Measurements from ENCODE around the gene ARL4C. TPM values are rescaled to one million over a fixed set of nuclear protein-coding genes. Genes with fewer than 3 reads are reported as not detected.

Gene ARL4C
- total and polyA plus RNA-seq, 2 of the 8 experiments (the other 6 are each of a cell fraction or from before 2014, with no cell fraction given), result 7.0 to 16.9 TPM

DNA sequence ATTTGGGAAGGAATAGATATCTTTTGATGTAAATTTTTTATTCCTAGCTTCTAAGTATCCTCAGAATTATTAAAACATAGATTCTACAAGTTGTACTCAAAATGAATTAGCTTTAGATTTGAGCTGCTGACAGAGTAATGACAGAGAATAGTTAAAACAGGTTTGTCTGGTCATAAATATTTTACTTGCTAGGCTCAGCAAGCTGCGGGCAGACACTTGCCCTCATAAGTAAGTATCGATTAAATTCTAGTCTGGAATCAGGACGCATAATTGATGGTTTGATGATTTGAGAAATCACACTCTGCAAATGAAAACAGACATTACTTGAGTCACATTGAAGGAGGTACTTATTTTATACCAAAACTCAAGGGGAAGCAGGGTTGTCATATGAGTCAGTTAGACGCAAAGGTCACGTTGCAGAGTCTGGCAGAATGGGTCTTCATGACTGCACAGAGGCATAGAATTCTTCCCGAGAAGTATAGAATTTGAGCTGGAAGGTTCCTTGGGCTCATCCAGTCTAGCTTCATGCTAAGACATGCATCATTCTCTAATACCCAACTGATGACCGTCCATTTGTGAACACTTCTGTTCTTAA, 27.5 kb downstream of the ARL4C start:
- no peak overlapping the region for H2BK15ac ChIP-seq (ENCODE audit: low read length)
- no peaks in the 10 kb centered on the region for H3K79me1 ChIP-seq (ENCODE audit: low read depth, low read length)
- H3K18ac ChIP-seq (ENCODE audit: extremely low read depth, low read length), result no peak overlapping the region
- H4K5ac ChIP-seq (ENCODE audit: insufficient read length, low read depth, low read length), result no peak overlapping the region
- POLR2A ChIA-PET (ENCODE audit: partially characterized antibody), result no interaction called here
- H3K4me1 ChIP-seq (replicated peaks in 1 of 4; ENCODE audit: control insufficient read depth in 3 of 4, insufficient read depth in 4 of 4, low read length in 3 of 4), result no peaks in the 10 kb centered on the region
- no peak overlapping the region for H2BK12ac ChIP-seq (ENCODE audit: low read depth, low read length)
- no peak overlapping the region for H3K4me3 ChIP-seq (ENCODE audit: extremely low read depth in 1 of 4, insufficient read depth in 2 of 4, low read depth in 3 of 4, low read length in 4 of 4)
- H4K20me1 ChIP-seq (replicated peaks in 1 of 2; ENCODE audit: control insufficient read depth in 1 of 2, insufficient read depth in 2 of 2, low read length in 2 of 2), result no peaks in the 10 kb centered on the region
- no peak overlapping the region for H3K27ac ChIP-seq (ENCODE audit: low read depth, low read length)
- 95% methylated on average over 7 of the region's 7 CpGs; no CpG with 5 or more reads in 1 of the 2 experiments for WGBS, 2 experiments (ENCODE audit: extremely low coverage in 1 of 2, insufficient coverage in 1 of 2, insufficient read length in 1 of 2, insufficient replicate concordance in 2 of 2, low coverage in 1 of 2, low lambda C conversion rate in 2 of 2, missing lambda C conversion rate in 1 of 2)
- H3K36me3 ChIP-seq (ENCODE audit: control insufficient read depth in 2 of 4, insufficient read depth in 4 of 4, low read length in 3 of 4), result no peaks in the 10 kb centered on the region
- no peak overlapping the region for H3K4me2 ChIP-seq (ENCODE audit: insufficient read depth in 1 of 2, low read depth in 2 of 2, low read length in 2 of 2)
- H2AK5ac ChIP-seq (ENCODE audit: low read depth, low read length), result no peak overlapping the region
- no peak overlapping the region for H4K91ac ChIP-seq (replicated peaks; ENCODE audit: insufficient read length, low read length)
- no peak overlapping the region for H2BK5ac ChIP-seq (ENCODE audit: low read depth, low read length)
- no peaks in the 10 kb centered on the region for H3K79me2 ChIP-seq (ENCODE audit: control insufficient read depth in 1 of 2, insufficient read depth in 2 of 2, low read length in 2 of 2)
- H3K27me3 ChIP-seq (replicated peaks in 1 of 4; ENCODE audit: control insufficient read depth in 3 of 4, extremely low read depth in 1 of 4, insufficient read depth in 3 of 4, low read length in 3 of 4), result no peaks in the 10 kb centered on the region
- H3K23me2 ChIP-seq (ENCODE audit: low read depth, low read length), result no peaks in the 10 kb centered on the region
- no peak overlapping the region for H3K9ac ChIP-seq (replicated peaks in 1 of 4; ENCODE audit: extremely low read depth in 1 of 4, low read depth in 3 of 4, low read length in 3 of 4)
- CTCF ChIA-PET (ENCODE audit: partially characterized antibody), result no interaction called here
- H2BK120ac ChIP-seq (replicated peaks; ENCODE audit: low read depth, low read length), result no peak overlapping the region
- no peak overlapping the region for H3K23ac ChIP-seq (ENCODE audit: insufficient read length)
- H3K9me3 ChIP-seq (ENCODE audit: insufficient read depth in 2 of 2, low read depth in 1 of 2, low read length in 1 of 2), result no peaks in the 10 kb centered on the region; a peak in 1 of 4 replicates
- H3K14ac ChIP-seq (ENCODE audit: insufficient read length), result no peak overlapping the region
- no peak overlapping the region for H3K56ac ChIP-seq (replicated peaks; ENCODE audit: insufficient read length, low read depth, low read length)
- DNase-seq (ENCODE audit: low read depth in 1 of 2, low spot score in 2 of 2) (no peak), FAIRE-seq (no peak)
- H4K8ac ChIP-seq (ENCODE audit: extremely low read depth, insufficient read depth, low read length), result no peak overlapping the region
- no peak overlapping the region for H2BK20ac ChIP-seq (ENCODE audit: low read length)
- no peak overlapping the region for H3K4ac ChIP-seq (replicated peaks; ENCODE audit: insufficient read length, low read depth, low read length)
- no peak overlapping the region for H2AFZ ChIP-seq (ENCODE audit: low read length)
- TF ChIP-seq YY1 (IDR thresholded peaks at IDR 0.05; ENCODE audit: low read depth, low read length) (no peak), CBX8 (IDR thresholded peaks at IDR 0.05; ENCODE audit: borderline replicate concordance, low read depth, low read length) (no peak), CBX5 (IDR thresholded peaks at IDR 0.05; ENCODE audit: low read depth, low read length) (no peak), JUN (IDR thresholded peaks at IDR 0.05; ENCODE audit: low read depth, low read length) (no peak), EZH2 (IDR thresholded peaks at IDR 0.05; ENCODE audit: low read depth, low read length, severe bottlenecking) (no peak), KDM5A (IDR thresholded peaks at IDR 0.05; ENCODE audit: low read length) (no peak), RNF2 (IDR thresholded peaks at IDR 0.05; ENCODE audit: borderline replicate concordance, low read depth, low read length, missing control alignments, poor library complexity, severe bottlenecking) (no peak), SP2 (IDR thresholded peaks at IDR 0.05; ENCODE audit: low read length) (no peak), NRF1 (IDR thresholded peaks at IDR 0.05; ENCODE audit: low read depth, low read length) (no peak), GABPA (IDR thresholded peaks at IDR 0.05; ENCODE audit: borderline replicate concordance, insufficient read depth, low read length) (no peak), SIRT6 (IDR thresholded peaks at IDR 0.05; ENCODE audit: low read length) (no peak), BCL11A (IDR thresholded peaks at IDR 0.05; ENCODE audit: low read depth in 2 of 2, low read length in 2 of 2) (no peak), JUND (IDR thresholded peaks at IDR 0.05; ENCODE audit: low read length) (no peak), SP1 (IDR thresholded peaks at IDR 0.05; ENCODE audit: low read depth, low read length) (no peak), RBBP5 (IDR thresholded peaks at IDR 0.05; ENCODE audit: borderline replicate concordance, low read depth, low read length) (no peak)
